Measurements from ENCODE around the gene MTMR10. TPM values are rescaled to one million over a fixed set of nuclear protein-coding genes. Genes with fewer than 3 reads are reported as not detected.

Gene MTMR10
- total and polyA plus RNA-seq, 2 experiments from 2014 or later, result 8.5 to 10.0 TPM

DNA sequence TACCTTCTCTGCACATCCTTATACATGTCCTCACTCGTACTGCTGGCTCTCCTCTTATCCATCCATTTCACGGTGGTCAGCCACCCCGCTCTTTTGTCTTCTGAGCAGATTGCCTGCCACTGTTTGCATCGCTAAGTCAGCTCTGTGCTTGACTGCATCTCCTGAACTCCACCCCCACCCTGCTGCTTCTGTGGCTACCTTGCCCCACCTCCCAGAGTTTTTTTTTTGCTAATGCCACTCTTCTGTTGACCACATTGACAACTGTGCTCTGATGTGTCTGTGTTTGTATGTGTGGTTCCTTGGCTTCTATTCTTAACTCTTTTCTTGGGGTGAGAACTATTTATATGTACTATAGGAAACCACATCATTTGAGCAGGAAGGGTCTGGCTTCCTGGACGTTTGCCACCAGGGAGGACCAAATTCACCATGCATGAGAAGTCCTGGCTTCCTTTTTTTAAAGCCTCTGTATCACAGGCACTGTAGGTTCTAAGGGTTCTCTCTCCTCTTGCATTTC, 12.8 kb upstream of the MTMR10 start:
- Histone ChIP-seq H3K9me3 (ENCODE audit: low read depth) (no peaks in the 10 kb centered on the region), H3K27ac (no peak overlapping the region), H3K4me1 (ENCODE audit: low read depth) (no peaks in the 10 kb centered on the region), H3K36me3 (no peaks in the 10 kb centered on the region), H3K27me3 (no peaks in the 10 kb centered on the region), H3K4me3 (no peak overlapping the region)
- TF ChIP-seq, protein P1, sequence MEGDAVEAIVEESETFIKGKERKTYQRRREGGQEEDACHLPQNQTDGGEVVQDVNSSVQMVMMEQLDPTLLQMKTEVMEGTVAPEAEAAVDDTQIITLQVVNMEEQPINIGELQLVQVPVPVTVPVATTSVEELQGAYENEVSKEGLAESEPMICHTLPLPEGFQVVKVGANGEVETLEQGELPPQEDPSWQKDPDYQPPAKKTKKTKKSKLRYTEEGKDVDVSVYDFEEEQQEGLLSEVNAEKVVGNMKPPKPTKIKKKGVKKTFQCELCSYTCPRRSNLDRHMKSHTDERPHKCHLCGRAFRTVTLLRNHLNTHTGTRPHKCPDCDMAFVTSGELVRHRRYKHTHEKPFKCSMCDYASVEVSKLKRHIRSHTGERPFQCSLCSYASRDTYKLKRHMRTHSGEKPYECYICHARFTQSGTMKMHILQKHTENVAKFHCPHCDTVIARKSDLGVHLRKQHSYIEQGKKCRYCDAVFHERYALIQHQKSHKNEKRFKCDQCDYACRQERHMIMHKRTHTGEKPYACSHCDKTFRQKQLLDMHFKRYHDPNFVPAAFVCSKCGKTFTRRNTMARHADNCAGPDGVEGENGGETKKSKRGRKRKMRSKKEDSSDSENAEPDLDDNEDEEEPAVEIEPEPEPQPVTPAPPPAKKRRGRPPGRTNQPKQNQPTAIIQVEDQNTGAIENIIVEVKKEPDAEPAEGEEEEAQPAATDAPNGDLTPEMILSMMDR (IDR thresholded peaks at IDR 0.05; ENCODE audit: low read depth, low read length), result no peak
- DNase-seq (ENCODE audit: low read depth in 1 of 2, low spot score in 1 of 2), result no peak

DNA sequence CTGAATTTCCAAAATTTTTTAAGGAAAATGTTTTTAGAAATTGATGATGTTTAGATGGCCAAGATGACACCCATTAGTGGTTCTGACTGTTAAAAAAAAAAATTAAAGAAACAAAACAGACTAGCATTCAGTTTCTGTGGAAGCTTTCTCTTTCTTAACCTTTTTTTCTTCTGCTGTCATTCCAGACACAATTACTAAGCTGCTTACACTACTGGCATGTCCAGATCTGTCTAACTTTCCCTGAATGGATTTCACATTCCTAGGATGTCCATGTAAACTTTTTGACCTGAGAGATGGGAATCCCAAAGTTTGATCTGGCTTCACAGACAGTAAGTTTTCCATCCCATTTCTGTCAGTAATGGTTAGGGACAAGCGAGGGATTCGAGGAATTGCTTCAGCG, 10.3 kb upstream of the MTMR10 start:
- TF ChIP-seq, protein P1 (IDR thresholded peaks at IDR 0.05; ENCODE audit: low read depth, low read length), result no peak
- Histone ChIP-seq H3K27me3 (no peaks in the 10 kb centered on the region), H3K9me3 (ENCODE audit: low read depth) (no peaks in the 10 kb centered on the region), H3K4me1 (ENCODE audit: low read depth) (no peaks in the 10 kb centered on the region), H3K4me3 (no peak overlapping the region), H3K27ac (no peak overlapping the region), H3K36me3 (no peaks in the 10 kb centered on the region)
- DNase-seq (ENCODE audit: low read depth in 1 of 2, low spot score in 1 of 2), result no peak

DNA sequence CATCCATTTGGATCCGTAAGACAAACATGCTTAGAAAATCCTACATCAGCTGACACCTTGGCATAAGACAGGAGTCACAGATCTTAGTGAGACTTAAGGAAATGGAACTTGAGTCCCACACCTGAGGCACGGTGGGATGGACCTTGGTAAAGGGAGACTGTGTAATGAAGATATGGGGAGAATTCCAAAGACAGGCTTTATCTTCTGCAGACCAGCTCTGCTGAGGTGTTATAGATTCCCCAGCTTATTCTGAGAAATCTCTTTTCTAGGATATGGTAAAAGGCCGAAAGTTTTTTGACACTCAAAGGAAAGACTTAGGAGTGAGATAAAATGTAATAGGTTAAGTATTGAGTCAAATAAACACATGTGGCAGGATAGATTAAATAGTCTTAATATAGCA, 8.3 kb upstream of the MTMR10 start:
- Histone ChIP-seq H3K36me3 (no peaks in the 10 kb centered on the region), H3K9me3 (ENCODE audit: low read depth) (no peaks in the 10 kb centered on the region), H3K27ac (no peak overlapping the region), H3K4me3 (no peak overlapping the region), H3K4me1 (ENCODE audit: low read depth) (no peaks in the 10 kb centered on the region), H3K27me3 (no peaks in the 10 kb centered on the region)
- TF ChIP-seq, protein P1 (IDR thresholded peaks at IDR 0.05; ENCODE audit: low read depth, low read length), result no peak
- DNase-seq (ENCODE audit: low read depth in 1 of 2, low spot score in 1 of 2), result no peak

DNA sequence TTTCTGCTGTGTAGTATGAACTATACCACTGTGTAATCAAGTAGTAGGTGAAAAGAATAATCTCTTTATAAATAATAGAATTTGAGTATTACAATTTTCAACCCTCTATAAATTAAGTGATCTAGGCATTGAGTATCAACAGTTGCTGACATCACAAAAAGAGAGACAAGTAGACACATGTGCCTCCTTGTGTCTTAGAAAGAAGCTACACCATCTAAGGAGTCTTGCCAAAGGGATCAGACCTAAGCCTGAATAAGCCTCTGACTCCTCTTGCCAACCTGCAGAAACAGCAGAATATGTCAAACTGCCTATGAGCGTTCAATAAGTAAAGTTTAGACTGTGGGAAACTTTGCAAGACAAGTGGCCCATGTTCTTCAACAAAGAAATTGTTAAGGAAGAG, 5.8 kb upstream of the MTMR10 start:
- H3K36me3 ChIP-seq, result no peaks in the 10 kb centered on the region
- H3K4me1 ChIP-seq (ENCODE audit: low read depth), result peaks cover 5% of the 10 kb centered on the region
- no peaks in the 10 kb centered on the region for H3K9me3 ChIP-seq (ENCODE audit: low read depth)
- TF ChIP-seq, protein P1 (IDR thresholded peaks at IDR 0.05; ENCODE audit: low read depth, low read length), result no peak
- no peak for DNase-seq (ENCODE audit: low read depth in 1 of 2, low spot score in 1 of 2)
- H3K27me3 ChIP-seq, result no peaks in the 10 kb centered on the region
- no peak overlapping the region for H3K4me3 ChIP-seq
- H3K27ac ChIP-seq, result no peak overlapping the region

DNA sequence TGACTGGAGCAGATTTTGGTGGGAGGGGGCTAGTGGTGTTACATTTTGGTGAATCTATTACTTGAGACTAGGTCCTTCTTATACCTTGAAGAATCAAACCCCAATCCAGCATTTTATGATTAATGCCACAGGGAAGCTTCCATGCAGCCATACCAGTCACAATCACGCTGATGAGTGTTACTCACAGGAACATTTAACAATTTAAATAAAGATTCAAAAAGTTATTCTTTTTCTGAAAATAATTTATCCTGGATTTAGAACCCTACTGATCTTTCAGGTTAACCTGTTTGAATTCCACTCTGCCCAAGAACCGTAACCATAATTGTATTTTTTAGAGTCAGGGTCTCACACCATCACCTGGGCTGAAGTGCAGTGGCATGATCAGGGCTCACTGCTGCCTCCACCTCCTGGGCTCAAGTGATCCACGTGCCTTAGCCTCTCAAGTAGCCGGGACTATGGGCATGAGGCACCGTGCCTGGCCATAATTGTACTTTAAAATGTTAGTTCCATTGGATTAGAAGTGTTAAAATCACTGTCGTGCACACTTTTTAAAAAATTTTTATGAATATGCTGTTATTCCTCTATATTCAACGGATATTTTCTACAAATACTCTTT, 929 bp upstream of the MTMR10 start:
- no peaks in the 10 kb centered on the region for H3K36me3 ChIP-seq
- DNase-seq (ENCODE audit: low read depth in 1 of 2, low spot score in 1 of 2), result peak in 1 of 2 donors; percentile 34
- H3K9me3 ChIP-seq (ENCODE audit: low read depth), result no peaks in the 10 kb centered on the region
- H3K4me3 ChIP-seq, result peak overlapping the region; percentile 96
- no peaks in the 10 kb centered on the region for H3K27me3 ChIP-seq
- H3K27ac ChIP-seq, result peak overlapping the region; percentile 98
- TF ChIP-seq, protein P1 (IDR thresholded peaks at IDR 0.05; ENCODE audit: low read depth, low read length), result no peak
- peaks cover 13% of the 10 kb centered on the region for H3K4me1 ChIP-seq (ENCODE audit: low read depth)
